HG03139 (cell line): ENCODE measurements around the gene HOTAIR.

ENCODE experiments used
- ATAC-seq: cut with Tn5 transposase; IDR thresholded peaks from one replicate; pipeline ENCODE4 v1.9.1; 2021; ENCODE audit not compliant: unreplicated experiment

Gene HOTAIR

GRCh38 chr12:53988541-53989226 lies 13.9 kb upstream of the HOTAIR start:
- ATAC-seq, result no peak

- no peak for ATAC-seq
Measured at GRCh38 chr12:53987787-53988230, 13.1 kb upstream of the HOTAIR start.

GRCh38 chr12:53986686-53987483 lies 12.1 kb upstream of the HOTAIR start:
- ATAC-seq, result no peak

GRCh38 chr12:53985994-53986685 lies 11.4 kb upstream of the HOTAIR start:
- no peak for ATAC-seq

- no peak for ATAC-seq
Measured at GRCh38 chr12:53985692-53985993, 10.9 kb upstream of the HOTAIR start.

GRCh38 chr12:53984901-53985691 lies 10.3 kb upstream of the HOTAIR start, which contains the start of gene HOXC10:
HOXC10 (plus strand) TSS chr12:53985146; CDS start chr12:53985260, 114 bp downstream.
- ATAC-seq, result peak; percentile 53

GRCh38 chr12:53983950-53984572 lies 9.3 kb upstream of the HOTAIR start:
- ATAC-seq, result no peak

- ATAC-seq, result no peak
Measured at GRCh38 chr12:53983568-53983949, 8.8 kb upstream of the HOTAIR start.

GRCh38 chr12:53982648-53983567 lies 8.2 kb upstream of the HOTAIR start:
- ATAC-seq, result no peak

GRCh38 chr12:53981634-53982565 lies 7.1 kb upstream of the HOTAIR start:
- no peak for ATAC-seq

- no peak for ATAC-seq
Measured at GRCh38 chr12:53980802-53981496, 6.2 kb upstream of the HOTAIR start.

GRCh38 chr12:53980104-53980801 lies 5.5 kb upstream of the HOTAIR start:
- no peak for ATAC-seq

- no peak for ATAC-seq
Measured at GRCh38 chr12:53978477-53979356, 4.0 kb upstream of the HOTAIR start.

- ATAC-seq, result no peak
Measured at GRCh38 chr12:53977596-53978445, 3.1 kb upstream of the HOTAIR start.

- ATAC-seq, result no peak
Measured at GRCh38 chr12:53976823-53977595, 2.3 kb upstream of the HOTAIR start.
